Smooth muscle cell (in vitro differentiated cells): ENCODE data around the gene TULP4. TPM values are rescaled to one million over a fixed set of nuclear protein-coding genes. Genes with fewer than 3 reads are reported as not detected.

ENCODE experiments used
- DNase-seq: peaks from one replicate; lab custom pipeline; 2025; ENCODE audit not compliant: unreplicated experiment; lab: John Stamatoyannopoulos, UW
- H2AFZ ChIP-seq: fragments of 200-600 bp; sonication (generic); 2 replicates; pipeline ENCODE4 v1.6.0; 2016; ENCODE audit warnings: antibody characterized with exemption, low read depth, mild to moderate bottlenecking
- H3F3A ChIP-seq: fragments of 200-600 bp; sonication (generic); 2 replicates; pipeline ENCODE4 v1.6.0; 2017; ENCODE audit warnings: antibody characterized with exemption, low read depth
- H3K27ac ChIP-seq: fragments of 200-600 bp; sonication (generic); 2 replicates; pipeline ENCODE4 v1.5.1; 2016; ENCODE audit warnings: low read depth, mild to moderate bottlenecking
- H3K27me3 ChIP-seq: fragments of 200-600 bp; sonication (generic); 2 replicates; pipeline ENCODE4 v1.6.1; 2016; ENCODE audit warnings: low read depth, mild to moderate bottlenecking
- H3K36me3 ChIP-seq: fragments of 200-600 bp; sonication (generic); 2 replicates; pipeline ENCODE4 v1.5.1; 2016; ENCODE audit warnings: low read depth
- H3K4me1 ChIP-seq: fragments of 200-600 bp; sonication (generic); 2 replicates; pipeline ENCODE4 v1.5.1; 2016; ENCODE audit warnings: low read depth
- H3K4me2 ChIP-seq: fragments of 200-600 bp; sonication (generic); 2 replicates; pipeline ENCODE4 v1.6.0; 2016; ENCODE audit warnings: mild to moderate bottlenecking
- H3K4me3 ChIP-seq: fragments of 200-600 bp; sonication (generic); 2 replicates; pipeline ENCODE4 v1.5.1; 2016; ENCODE audit warnings: mild to moderate bottlenecking
- H3K79me2 ChIP-seq: fragments of 200-600 bp; sonication (generic); 2 replicates; pipeline ENCODE4 v1.6.0; 2016; ENCODE audit warnings: low read depth, mild to moderate bottlenecking
- H3K9ac ChIP-seq: fragments of 200-600 bp; sonication (generic); 2 replicates; pipeline ENCODE4 v1.6.0; 2016; ENCODE audit warnings: low read depth
- H3K9me3 ChIP-seq: fragments of 200-600 bp; sonication (generic); replicated peaks from 2 replicates; pipeline ENCODE4 v1.5.1; 2016; ENCODE audit warnings: low read depth
- H4K20me1 ChIP-seq: fragments of 200-600 bp; sonication (generic); 2 replicates; pipeline ENCODE4 v1.6.0; 2016; ENCODE audit warnings: low read depth
- CTCF ChIP-seq: fragments of 200-600 bp; sonication (generic); IDR thresholded peaks from 2 replicates; pipeline ENCODE4 v1.5.1; 2017; ENCODE audit warnings: borderline replicate concordance, mild to moderate bottlenecking, antibody characterized with exemption; ENCODE audit not compliant: insufficient read depth, poor library complexity, severe bottlenecking
- WGBS: methylation state at CpG from one replicate; pipeline ENCODE4 v1.1.7; 2016; ENCODE audit warnings: low lambda C conversion rate; 5-methylcytosine and 5-hydroxymethylcytosine counted together
- polyA plus RNA-seq: library from polyadenylated mRNA; unstranded; fragments of >200 nt; fragmentation: Nextera tagmentation; extraction: Ambion mirVana; gene quantifications from 2 replicates; pipeline ENCODE4 v1.2.1, GENCODE V29; 2016
- small RNA-seq: library from RNA; depleted of rRNA; stranded (forward); fragments of <200 nt; gene quantifications from one replicate; pipeline ENCODE3, GENCODE V24; 2014
- total RNA-seq: library from RNA; depleted of rRNA; stranded (reverse); fragments of >200 nt; gene quantifications from 2 replicates; pipeline ENCODE4 v1.2.3, GENCODE V29; 2014

TULP4 gene
- total and polyA plus RNA-seq, 2 experiments from 2014 or later = 16.1 to 85.0 TPM

- under 1% methylated on average over 77 of the region's 120 CpGs for WGBS
- peak within 1 kb of the TSS; percentile 76 for H3K27ac ChIP-seq
- peaks cover 43% of the 10 kb centered on the region for H3K79me2 ChIP-seq
- peak within 1 kb of the TSS; percentile 91 for H3K4me3 ChIP-seq
- peak; percentile 44 for DNase-seq
- H3K4me1 ChIP-seq = peaks cover 8% of the 10 kb centered on the region
- no peaks in the 10 kb centered on the region for H3F3A ChIP-seq
- H3K27me3 ChIP-seq = no peaks in the 10 kb centered on the region
- no peak for TF ChIP-seq CTCF
- peaks cover 43% of the 10 kb centered on the region for H4K20me1 ChIP-seq
- no peaks in the 10 kb centered on the region for H3K9me3 ChIP-seq
- H3K9ac ChIP-seq = peak within 1 kb of the TSS; percentile 95
- peak within 1 kb of the TSS; percentile 92 for H2AFZ ChIP-seq
- H3K36me3 ChIP-seq = no peaks in the 10 kb centered on the region
- H3K4me2 ChIP-seq = peak within 1 kb of the TSS; percentile 98
These were observed 247.9 kb downstream of the TULP4 start, which contains the start of gene TMEM181 for GRCh38 chr6:158559895-158560835. Gene TMEM181, plus strand, starts transcription at chr6:158560091. Its CDS starts 134 bp downstream, at chr6:158560225.

- Histone ChIP-seq H3K4me3 (peak overlapping the region; percentile 91), H2AFZ (peak overlapping the region; percentile 92), H3K9me3 (no peaks in the 10 kb centered on the region), H3F3A (no peaks in the 10 kb centered on the region), H3K9ac (peak overlapping the region; percentile 95), H3K27ac (peak overlapping the region; percentile 76), H3K4me1 (peaks cover 8% of the 10 kb centered on the region), H4K20me1 (peaks cover 50% of the 10 kb centered on the region), H3K4me2 (peak overlapping the region; percentile 98), H3K36me3 (no peaks in the 10 kb centered on the region), H3K27me3 (no peaks in the 10 kb centered on the region), H3K79me2 (peaks cover 50% of the 10 kb centered on the region)
- no peak for DNase-seq
- no peak for TF ChIP-seq CTCF
- WGBS = 5% methylated on average over 19 of the region's 19 CpGs
These were observed 248.6 kb downstream of the TULP4 start for GRCh38 chr6:158560836-158561320.

Small RNA genes lying within 50 kb of the gene (small RNA-seq; reads per million reads assigned to genes)
- not detected for gene RN7SL173P

Other genes starting within 250 kb of the TULP4 start
- 5.6 and 7.2 TPM in 2 replicates for gene SERAC1, start 144.2 kb upstream of the TULP4 start, total RNA-seq
- 2.6 and 4.4 TPM in 2 replicates for gene SERAC1, start 144.2 kb upstream of the TULP4 start, polyA plus RNA-seq
- gene GTF2H5, start 144.1 kb upstream of the TULP4 start, total RNA-seq = 7.1 and 12.1 TPM in 2 replicates
- gene GTF2H5, start 144.1 kb upstream of the TULP4 start, polyA plus RNA-seq = 29.1 and 36.3 TPM in 2 replicates
- gene TMEM181, start 247.6 kb downstream of the TULP4 start, total RNA-seq = 29.0 and 35.0 TPM in 2 replicates
- 15.1 and 15.3 TPM in 2 replicates for gene TMEM181, start 247.6 kb downstream of the TULP4 start, polyA plus RNA-seq